Mammary epithelial cell (primary cell): ENCODE measurements around the gene CRACDL.

Experiments used
- CTCF ChIP-seq, 2 donors: IDR thresholded peaks in 1 of 2; conservative IDR thresholded peaks in 1 of 2; 2 replicates each; pipeline ENCODE4 v1.5.1; 2011 to 2012; ENCODE audit warnings: inconsistent platforms in 2 of 2, low read length in 2 of 2, mild to moderate bottlenecking in 2 of 2, control low read depth in 1 of 2, low read depth in 1 of 2; ENCODE audit not compliant: insufficient read depth in 1 of 2; ENCODE audit errors: extremely low read depth in 1 of 2
- EZH2 ChIP-seq: IDR thresholded peaks from 2 replicates; pipeline ENCODE4 v1.6.1; 2012; ENCODE audit warnings: low read length, inconsistent platforms, borderline replicate concordance

GRCh38 chr2:98764499-98764898 lies 171.5 kb downstream of the CRACDL start:
- TF ChIP-seq CTCF (conservative IDR thresholded peaks at IDR 0.05 in 1 of 2, IDR thresholded peaks at IDR 0.05 in 1 of 2; ENCODE audit: extremely low read depth in 1 of 2, insufficient read depth in 1 of 2, low read depth in 1 of 2, low read length in 2 of 2) = no peak
- TF ChIP-seq EZH2 = no peak
